Panc1 (cell line): ENCODE data around the gene AIG1. TPM values are rescaled to one million over a fixed set of nuclear protein-coding genes. Genes with fewer than 3 reads are reported as not detected.

Experiments
- ATAC-seq: fragments of 200-7000 bp; cut with Tn5 transposase; 2 replicates; pipeline ENCODE4 v1.9.1; 2020; ENCODE audit warnings: mild to moderate bottlenecking, moderate library complexity
- BruUV-seq: library from RNA; stranded (reverse); fragments of 400-500 nt; replicated peaks from 2 replicates; lab custom pipeline; 2021; lab: Mats Ljungman, UMichigan
- CTCF ChIA-PET: fragments of 300-600 bp; sonication (Branson Sonifier 250); formaldehyde crosslinking; loops from one replicate; lab custom pipeline; 2022; ENCODE audit warnings: antibody characterized with exemption; lab: Charles Lee
- POLR2A ChIA-PET: fragments of 300-600 bp; sonication (Branson Sonifier 250); formaldehyde crosslinking; loops from one replicate; lab custom pipeline; 2022; ENCODE audit warnings: antibody characterized with exemption; lab: Charles Lee
- DNase-seq: peaks from one replicate; pipeline ENCODE4 v3.0.0-alpha.2; 2010; ENCODE audit warnings: low read depth, low spot score
- H3K27ac ChIP-seq: 2 replicates; pipeline ENCODE4 v1.5.1; 2011; ENCODE audit warnings: mild to moderate bottlenecking, low read length, inconsistent platforms
- H3K27me3 ChIP-seq: fragments of 200-500 bp; sonication (Bioruptor generic); 2 replicates; pipeline ENCODE4 v1.6.0; 2014; ENCODE audit warnings: low read length, inconsistent platforms; ENCODE audit not compliant: control insufficient read depth, insufficient read depth
- H3K36me3 ChIP-seq: fragments of 200-500 bp; sonication (Bioruptor generic); 2 replicates; pipeline ENCODE4 v1.5.1; 2014; ENCODE audit warnings: inconsistent platforms, mild to moderate bottlenecking, low read length, moderate library complexity; ENCODE audit not compliant: control insufficient read depth, insufficient read depth
- H3K4me1 ChIP-seq: 2 replicates; pipeline ENCODE4 v1.5.1; 2011; ENCODE audit warnings: inconsistent platforms, mild to moderate bottlenecking, low read length, moderate library complexity; ENCODE audit not compliant: control insufficient read depth, insufficient read depth
- H3K4me3 ChIP-seq, 2 experiments: 2 replicates each; pipeline ENCODE4 v1.5.1; 2011 to 2012; ENCODE audit warnings: low read depth in 2 of 2, low read length in 2 of 2, mild to moderate bottlenecking in 2 of 2, inconsistent platforms in 1 of 2, moderate library complexity in 1 of 2
- H3K9me3 ChIP-seq: fragments of 200-500 bp; sonication (Bioruptor generic); 2 replicates; pipeline ENCODE4 v1.5.1; 2014; ENCODE audit warnings: low read depth, mild to moderate bottlenecking, inconsistent platforms, low read length, moderate library complexity; ENCODE audit not compliant: control insufficient read depth, insufficient read depth
- POLR2AphosphoS5 ChIP-seq: IDR thresholded peaks from 2 replicates; pipeline ENCODE4 v1.6.1; 2012; ENCODE audit warnings: mild to moderate bottlenecking, low read depth, low read length, moderate library complexity
- REST ChIP-seq, 2 experiments: IDR thresholded peaks; 2 replicates each; pipeline ENCODE4 v1.6.1; 2011 to 2012; ENCODE audit warnings: low read depth in 2 of 2, control low read depth in 1 of 2, low read length in 1 of 2, mild to moderate bottlenecking in 1 of 2, moderate library complexity in 1 of 2; ENCODE audit not compliant: insufficient read depth in 1 of 2
- SIN3A ChIP-seq: IDR thresholded peaks from 2 replicates; pipeline ENCODE4 v1.6.1; 2012; ENCODE audit warnings: low read depth, mild to moderate bottlenecking, low read length, moderate library complexity, borderline replicate concordance; ENCODE audit not compliant: insufficient read depth
- TCF7L2 ChIP-seq: IDR thresholded peaks from 2 replicates; pipeline ENCODE4 v1.6.1; 2011; ENCODE audit warnings: mild to moderate bottlenecking, low read depth, low read length, inconsistent platforms
- in situ Hi-C: cut with HindIII; loops from 2 replicates; pipeline ENCODE4 v1.10.0; 2016; ENCODE audit warnings: low sequenced_read_pairs, low pct_unique_long_range_greater_than_20kb
- intact Hi-C: fragments of 100-400 bp; cut with micrococcal nuclease; formaldehyde crosslinking; loops from one replicate; pipeline ENCODE4 v1.10.0; 2022; ENCODE audit not compliant: unreplicated experiment
- total RNA-seq: library from RNA; stranded (reverse); gene quantifications from one replicate; pipeline ENCODE4 v1.2.1, GENCODE V29; 2021; ENCODE audit not compliant: unreplicated experiment
- TF ChIP-seq, protein P1 (sequence below): fragments of 450-650 bp; IDR thresholded peaks from 2 replicates; pipeline ENCODE4 v1.5.1; 2017; ENCODE audit warnings: mild to moderate bottlenecking

Gene AIG1
- total RNA-seq, 1 experiment from 2014 or later: 23.9 TPM

DNA sequence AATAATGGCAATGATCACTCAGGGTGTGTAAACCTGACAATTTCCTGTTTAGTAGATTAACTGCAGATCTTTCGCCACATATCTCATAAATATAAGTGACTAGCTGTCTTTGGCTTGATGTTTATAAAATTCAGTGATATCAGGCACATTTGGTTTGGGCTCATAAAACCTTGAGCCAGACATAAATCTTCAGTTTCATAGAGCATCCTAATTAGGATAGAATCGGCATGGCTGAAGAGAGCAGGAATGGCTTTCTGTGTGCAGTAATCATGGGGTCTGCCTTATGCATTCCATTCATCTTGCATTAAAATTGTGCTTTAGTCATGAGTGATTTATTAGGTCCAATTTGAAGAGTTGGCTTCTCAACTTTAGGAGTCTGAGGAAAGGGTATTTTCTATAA, 27.2 kb downstream of the AIG1 start:
- DNase-seq: no peak
- intact Hi-C loops (no loop called here), in situ Hi-C loops (no loop called here)
- POLR2A ChIA-PET: no interaction called here
- no peaks in the 10 kb centered on the region for H3K27me3 ChIP-seq
- no peak overlapping the region for H3K27ac ChIP-seq
- ATAC-seq: no peak
- TF ChIP-seq TCF7L2 (no peak), SIN3A (no peak), POLR2AphosphoS5 (no peak), REST (IDR thresholded peaks at IDR 0.05; ENCODE audit: insufficient read depth in 1 of 2, low read depth in 2 of 2, low read length in 1 of 2) (no peak)
- TF ChIP-seq, protein P1, sequence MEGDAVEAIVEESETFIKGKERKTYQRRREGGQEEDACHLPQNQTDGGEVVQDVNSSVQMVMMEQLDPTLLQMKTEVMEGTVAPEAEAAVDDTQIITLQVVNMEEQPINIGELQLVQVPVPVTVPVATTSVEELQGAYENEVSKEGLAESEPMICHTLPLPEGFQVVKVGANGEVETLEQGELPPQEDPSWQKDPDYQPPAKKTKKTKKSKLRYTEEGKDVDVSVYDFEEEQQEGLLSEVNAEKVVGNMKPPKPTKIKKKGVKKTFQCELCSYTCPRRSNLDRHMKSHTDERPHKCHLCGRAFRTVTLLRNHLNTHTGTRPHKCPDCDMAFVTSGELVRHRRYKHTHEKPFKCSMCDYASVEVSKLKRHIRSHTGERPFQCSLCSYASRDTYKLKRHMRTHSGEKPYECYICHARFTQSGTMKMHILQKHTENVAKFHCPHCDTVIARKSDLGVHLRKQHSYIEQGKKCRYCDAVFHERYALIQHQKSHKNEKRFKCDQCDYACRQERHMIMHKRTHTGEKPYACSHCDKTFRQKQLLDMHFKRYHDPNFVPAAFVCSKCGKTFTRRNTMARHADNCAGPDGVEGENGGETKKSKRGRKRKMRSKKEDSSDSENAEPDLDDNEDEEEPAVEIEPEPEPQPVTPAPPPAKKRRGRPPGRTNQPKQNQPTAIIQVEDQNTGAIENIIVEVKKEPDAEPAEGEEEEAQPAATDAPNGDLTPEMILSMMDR: no peak
- H3K9me3 ChIP-seq: no peaks in the 10 kb centered on the region
- no TSS peak for BruUV-seq
- H3K4me3 ChIP-seq: no peak overlapping the region
- no peaks in the 10 kb centered on the region for H3K36me3 ChIP-seq
- CTCF ChIA-PET: no interaction called here
- H3K4me1 ChIP-seq: no peaks in the 10 kb centered on the region

- ATAC-seq (no peak), DNase-seq (no peak)
- no peaks in the 10 kb centered on the region for H3K27me3 ChIP-seq
- ChIA-PET CTCF (no interaction called here), POLR2A (no interaction called here)
- no peaks in the 10 kb centered on the region for H3K9me3 ChIP-seq
- no TSS peak for BruUV-seq
- no peak overlapping the region for H3K4me3 ChIP-seq
- no peaks in the 10 kb centered on the region for H3K36me3 ChIP-seq
- no peaks in the 10 kb centered on the region for H3K4me1 ChIP-seq
- TF ChIP-seq, protein P1: no peak
- TF ChIP-seq POLR2AphosphoS5: no peak
- no peak for TF ChIP-seq REST (IDR thresholded peaks at IDR 0.05; ENCODE audit: insufficient read depth in 1 of 2, low read depth in 2 of 2, low read length in 1 of 2)
- no peak for TF ChIP-seq TCF7L2
- TF ChIP-seq SIN3A: no peak
- intact Hi-C loops (no loop called here), in situ Hi-C loops (no loop called here)
- no peak overlapping the region for H3K27ac ChIP-seq
Observed at GRCh38 chr6:143090314-143091044, 29.8 kb downstream of the AIG1 start.
